Measurements from ENCODE around the gene COQ2.
"Not testable (repeated sequence)": the region's sequence is repeated elsewhere in the genome, so short reads cannot be mapped to it uniquely, and the experiment has no call there.

GRCh38 chr4:83325306-83325705 lies 40.7 kb upstream of the COQ2 start:
- TF ChIP-seq CTCF, POLR2A (IDR thresholded peaks at IDR 0.05): not testable (repeated sequence)
